Large intestine (tissue), 3 donors: Measurements from ENCODE around the gene PLP2. TPM values are rescaled to one million over a fixed set of nuclear protein-coding genes. Genes with fewer than 3 reads are reported as not detected.

Source experiments
- DNase-seq, 2 donors: peaks; one replicate each; pipeline versions ENCODE4 v3.0.0 to v3.0.0-alpha.2; 2013
- H3K27ac ChIP-seq: one replicate; pipeline ENCODE4 v1.5.1; 2013; ENCODE audit warnings: low read length
- H3K27me3 ChIP-seq: 2 replicates; pipeline ENCODE4 v1.6.1; 2013; ENCODE audit warnings: low read length; ENCODE audit not compliant: control insufficient read depth, insufficient read depth
- H3K36me3 ChIP-seq: 2 replicates; pipeline ENCODE4 v1.6.1; 2013; ENCODE audit warnings: low read length; ENCODE audit not compliant: control insufficient read depth, insufficient read depth
- H3K4me1 ChIP-seq: one replicate; pipeline ENCODE4 v1.6.1; 2013; ENCODE audit warnings: low read length; ENCODE audit not compliant: control insufficient read depth, insufficient read depth
- H3K4me3 ChIP-seq: one replicate; pipeline ENCODE4 v1.5.1; 2013; ENCODE audit warnings: low read length
- H3K9me3 ChIP-seq: one replicate; pipeline ENCODE4 v1.6.1; 2013; ENCODE audit warnings: mild to moderate bottlenecking, low read depth, low read length, moderate library complexity; ENCODE audit not compliant: control insufficient read depth
- WGBS: methylation state at CpG from one replicate; pipeline ENCODE4 v1.1.5; 2013; ENCODE audit warnings: low lambda C conversion rate; ENCODE audit not compliant: insufficient coverage; 5-methylcytosine and 5-hydroxymethylcytosine counted together
- polyA plus RNA-seq: library from polyadenylated mRNA; unstranded; fragments of 120-200 nt; gene quantifications from one replicate; pipeline ENCODE4 v1.2.1, GENCODE V29; 2013

The PLP2 gene
- polyA plus RNA-seq, 1 donor: 118 TPM

DNA sequence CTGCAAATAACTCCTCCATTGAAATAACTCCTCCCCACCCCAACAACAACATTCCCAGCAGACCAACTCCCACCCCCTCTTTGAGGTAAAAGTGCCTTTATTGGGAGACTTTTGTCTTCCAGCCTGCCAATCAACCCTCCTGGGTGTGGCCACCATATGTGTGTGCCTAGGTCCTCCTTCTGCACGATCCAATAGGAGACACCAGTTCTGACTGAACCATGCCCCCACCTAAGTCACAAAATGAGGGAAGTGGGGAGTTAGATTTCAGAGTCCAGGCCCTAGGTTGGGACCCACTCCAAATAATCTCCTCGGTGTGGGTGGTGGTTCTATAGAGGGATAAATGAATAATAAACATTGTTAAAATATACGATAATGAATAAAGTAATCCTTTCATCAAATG, 3.0 kb downstream of the PLP2 start:
- no peak for DNase-seq
- Histone ChIP-seq H3K27me3 (no peaks in the 10 kb centered on the region), H3K9me3 (no peaks in the 10 kb centered on the region), H3K36me3 (peaks cover 32% of the 10 kb centered on the region), H3K4me1 (peaks cover 4% of the 10 kb centered on the region), H3K4me3 (no peak overlapping the region), H3K27ac (no peak overlapping the region)
- WGBS: 100% methylated on average over 1 of the region's 3 CpGs

DNA sequence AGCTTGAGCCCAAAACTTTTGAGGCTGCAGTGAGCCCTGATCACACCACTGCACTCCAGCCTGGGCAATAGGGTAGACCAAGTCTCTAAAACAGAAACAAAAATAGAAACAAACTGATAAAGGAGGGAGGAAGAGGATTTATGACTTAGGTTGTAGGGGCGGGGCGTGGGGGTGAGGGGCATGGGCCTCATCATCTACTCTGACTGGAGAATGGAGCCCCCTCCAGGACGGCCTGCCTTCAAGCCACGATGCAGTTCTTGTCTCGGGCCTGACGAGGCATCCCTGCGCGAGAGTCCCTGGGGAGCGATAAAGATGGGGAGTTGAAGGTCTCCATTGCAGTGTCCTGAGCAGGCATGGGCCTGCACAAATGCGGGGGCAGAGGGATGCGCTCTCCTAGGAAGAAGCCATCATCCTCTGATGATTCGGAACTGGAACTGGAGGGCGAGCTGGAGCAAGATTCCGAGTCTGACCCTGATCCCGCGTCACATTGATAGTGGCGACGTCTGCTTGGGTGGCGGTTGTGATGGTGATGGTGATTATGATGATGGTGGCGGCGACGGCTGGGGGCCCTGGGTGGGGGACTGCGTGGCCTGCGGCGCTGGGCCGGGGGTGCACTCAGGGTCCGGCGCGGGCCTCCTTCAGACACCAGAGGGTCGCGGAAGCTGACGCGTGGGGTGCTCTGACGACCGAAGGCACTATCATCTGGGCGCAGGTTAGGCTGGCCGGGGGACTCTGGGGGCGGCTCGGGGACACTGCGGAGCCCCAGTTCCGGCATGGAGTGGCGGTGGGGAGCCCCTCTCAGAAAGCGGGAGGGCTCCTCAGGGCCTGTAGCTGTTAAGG, 4.0 kb downstream of the PLP2 start:
- no peaks in the 10 kb centered on the region for H3K27me3 ChIP-seq
- no peak for DNase-seq
- peaks cover 35% of the 10 kb centered on the region for H3K36me3 ChIP-seq
- peaks cover 4% of the 10 kb centered on the region for H3K4me1 ChIP-seq
- H3K4me3 ChIP-seq: no peak overlapping the region
- no peaks in the 10 kb centered on the region for H3K9me3 ChIP-seq
- no CpG with 5 or more reads among the region's 43 CpGs for WGBS
- H3K27ac ChIP-seq: no peak overlapping the region

DNA sequence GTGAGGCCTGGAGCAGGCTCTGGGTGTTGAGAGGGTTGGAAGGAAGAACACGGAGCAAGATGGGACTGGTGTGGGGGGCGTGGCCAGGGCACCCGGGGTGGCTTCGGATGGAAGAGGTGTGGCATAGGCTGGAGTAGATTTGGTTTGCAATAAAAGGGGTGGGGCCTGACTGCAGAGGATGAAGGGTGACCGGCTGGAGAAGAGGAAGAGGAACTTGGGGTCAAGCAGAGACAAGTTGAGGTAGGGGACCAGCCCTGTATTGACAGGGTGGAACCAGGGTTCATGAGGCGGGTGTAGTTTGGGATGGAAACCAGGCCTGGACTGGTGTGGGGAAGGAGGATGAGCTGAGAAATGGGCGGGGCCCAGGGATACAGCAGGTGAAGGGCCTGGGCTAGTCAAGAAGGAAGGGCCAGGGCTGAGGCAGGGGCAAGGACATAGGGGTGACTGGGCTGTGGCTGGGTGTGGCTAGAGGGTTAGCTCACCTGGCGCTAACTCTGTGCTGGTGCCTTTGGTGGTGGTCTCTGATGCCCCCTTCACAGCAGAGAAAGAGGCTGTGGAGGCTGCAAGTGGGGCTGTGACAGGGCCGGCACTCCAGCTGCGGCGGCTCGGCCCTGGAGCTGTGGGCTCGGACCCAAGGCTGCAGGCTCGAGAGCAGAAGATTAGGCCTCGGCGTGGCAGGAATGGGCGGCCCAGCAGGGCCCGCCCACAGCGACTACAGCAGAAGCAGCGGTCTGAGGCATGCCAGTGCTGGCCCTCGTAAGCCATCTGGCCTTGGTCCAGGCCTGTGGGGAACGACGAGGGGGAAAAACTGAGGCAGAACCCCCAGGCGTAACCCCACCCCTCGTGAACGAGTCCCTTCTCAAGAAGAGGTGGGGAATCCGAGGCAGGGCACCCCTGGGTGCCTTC, 5.0 kb downstream of the PLP2 start:
- Histone ChIP-seq H3K4me1 (peaks cover 4% of the 10 kb centered on the region), H3K4me3 (no peak overlapping the region), H3K9me3 (no peaks in the 10 kb centered on the region), H3K27ac (no peak overlapping the region), H3K36me3 (peaks cover 38% of the 10 kb centered on the region), H3K27me3 (no peaks in the 10 kb centered on the region)
- DNase-seq: no peak
- WGBS: no CpG with 5 or more reads among the region's 27 CpGs

- H3K27ac ChIP-seq: no peak overlapping the region
Measured at GRCh38 chrX:49177338-49177833, 5.7 kb downstream of the PLP2 start.

DNA sequence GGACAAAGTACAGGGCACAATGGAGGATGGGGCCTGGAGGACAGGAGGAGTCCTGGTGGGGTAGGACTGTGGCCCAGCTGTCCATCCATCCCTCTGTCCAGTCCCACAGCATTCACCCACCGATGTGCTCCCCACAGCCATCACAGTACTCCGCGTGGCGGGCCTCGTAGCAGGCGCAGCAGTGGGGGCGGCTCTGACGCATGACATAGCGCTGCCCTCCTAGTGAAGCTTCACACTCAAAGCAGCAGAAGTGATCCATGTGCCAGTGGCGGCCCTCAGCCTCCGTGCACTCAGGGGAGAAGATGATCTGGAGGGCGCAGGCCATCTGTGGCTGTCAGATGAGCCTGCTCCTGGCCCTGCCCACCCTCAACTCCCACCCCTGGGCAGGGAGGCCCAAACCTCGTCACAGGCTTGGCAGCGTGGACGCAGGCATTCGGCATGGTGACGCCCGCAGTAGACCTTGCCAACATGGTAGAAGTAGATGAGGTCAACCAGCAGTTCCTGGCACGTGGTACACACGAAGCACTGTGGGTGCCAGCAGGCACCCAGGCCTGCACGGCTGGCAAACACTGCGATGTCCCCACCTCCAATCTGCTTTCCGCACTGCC, 6.3 kb downstream of the PLP2 start:
- H3K4me1 ChIP-seq: peaks cover 1% of the 10 kb centered on the region
- peaks cover 38% of the 10 kb centered on the region for H3K36me3 ChIP-seq
- no peak for DNase-seq
- no CpG with 5 or more reads among the region's 23 CpGs for WGBS
- no peaks in the 10 kb centered on the region for H3K27me3 ChIP-seq
- no peaks in the 10 kb centered on the region for H3K9me3 ChIP-seq
- no peak overlapping the region for H3K4me3 ChIP-seq
- no peak overlapping the region for H3K27ac ChIP-seq

More at GRCh38 chrX:49177338-49177833, 5.7 kb downstream of the PLP2 start:
- Histone ChIP-seq H3K4me3 (no peak overlapping the region), H3K9me3 (no peaks in the 10 kb centered on the region), H3K27me3 (no peaks in the 10 kb centered on the region), H3K4me1 (peaks cover 4% of the 10 kb centered on the region), H3K36me3 (peaks cover 38% of the 10 kb centered on the region)
- no peak for DNase-seq
- WGBS: no CpG with 5 or more reads among the region's 4 CpGs

DNA sequence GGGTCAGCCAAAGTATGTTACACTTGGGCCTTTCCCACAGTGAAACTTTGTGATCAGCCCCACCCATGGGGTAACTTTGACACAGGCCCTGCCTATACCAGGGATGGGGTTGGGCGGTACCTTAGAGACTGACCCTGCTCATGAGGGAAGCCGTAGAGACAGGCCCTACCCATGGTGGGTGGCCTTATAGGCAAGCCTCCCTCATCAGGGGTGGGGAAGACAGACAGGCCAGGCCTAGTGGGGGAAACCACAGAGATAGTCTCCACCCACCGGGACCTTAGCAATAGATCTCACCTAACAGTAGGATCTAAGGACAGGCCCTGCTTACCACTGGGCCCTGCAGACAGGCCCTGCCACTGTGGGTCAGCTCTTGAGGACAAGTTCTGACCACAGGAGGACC, 6.8 kb downstream of the PLP2 start:
- Histone ChIP-seq H3K27me3 (no peaks in the 10 kb centered on the region), H3K4me3 (no peak overlapping the region), H3K4me1 (no peaks in the 10 kb centered on the region), H3K9me3 (no peaks in the 10 kb centered on the region), H3K36me3 (peaks cover 41% of the 10 kb centered on the region), H3K27ac (no peak overlapping the region)
- DNase-seq: no peak
- WGBS: no CpG with 5 or more reads among the region's 3 CpGs

DNA sequence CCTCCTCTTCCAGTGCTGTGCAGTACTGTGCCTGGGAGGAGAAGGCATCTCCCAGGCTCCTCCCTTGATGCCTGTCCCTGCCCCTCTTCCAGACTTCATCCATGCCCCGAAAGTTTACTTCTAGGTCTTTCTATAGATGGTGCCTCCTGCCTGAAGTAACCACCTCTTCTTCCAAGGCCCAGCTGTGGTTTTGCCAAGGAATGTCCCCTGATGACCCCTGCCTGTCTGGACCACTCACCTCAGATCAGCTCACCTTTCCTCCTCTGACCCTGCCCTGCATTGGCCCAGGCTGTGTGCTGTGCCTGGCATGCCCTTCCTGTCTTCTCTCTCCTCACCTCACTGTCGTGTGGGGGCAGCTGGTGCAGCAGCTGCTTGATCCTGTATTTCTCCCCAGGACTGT, 7.7 kb downstream of the PLP2 start:
- Histone ChIP-seq H3K27me3 (no peaks in the 10 kb centered on the region), H3K4me1 (peaks cover 4% of the 10 kb centered on the region), H3K27ac (no peak overlapping the region), H3K9me3 (no peaks in the 10 kb centered on the region), H3K4me3 (no peak overlapping the region), H3K36me3 (peaks cover 38% of the 10 kb centered on the region)
- no peak for DNase-seq
- WGBS: no CpG with 5 or more reads among the region's 2 CpGs

- peaks cover 15% of the 10 kb centered on the region for H3K36me3 ChIP-seq
- peak overlapping the region; percentile 74 for H3K27ac ChIP-seq
- H3K4me1 ChIP-seq: peaks cover 8% of the 10 kb centered on the region
- no peak for DNase-seq
- no CpG with 5 or more reads among the region's 18 CpGs for WGBS
- no peaks in the 10 kb centered on the region for H3K9me3 ChIP-seq
- no peaks in the 10 kb centered on the region for H3K27me3 ChIP-seq
- no peak overlapping the region for H3K4me3 ChIP-seq
Measured at GRCh38 chrX:49183701-49184281, 12.1 kb downstream of the PLP2 start.

GRCh38 chrX:49184294-49185281, 12.9 kb downstream of the PLP2 start:
- Histone ChIP-seq H3K9me3 (no peaks in the 10 kb centered on the region), H3K4me1 (peaks cover 12% of the 10 kb centered on the region), H3K27me3 (no peaks in the 10 kb centered on the region), H3K4me3 (peak overlapping the region; percentile 68), H3K36me3 (peaks cover 10% of the 10 kb centered on the region), H3K27ac (peak overlapping the region; percentile 74)
- peak; percentile 90 to 91 for DNase-seq
- no CpG with 5 or more reads among the region's 46 CpGs for WGBS
